ENCODE measurements around the gene TMEM190.

Gene TMEM190

GRCh38 chr19:55386493-55386971, 9.9 kb downstream of the TMEM190 start:
- Histone ChIP-seq H3K36me3 (ENCODE audit: insufficient read depth, low read length) (peaks cover 42% of the 10 kb centered on the region), H3K9me3 (ENCODE audit: insufficient read depth, low read depth, low read length) (no peaks in the 10 kb centered on the region), H3K27me3 (ENCODE audit: insufficient read depth, low read length) (peaks cover 9% of the 10 kb centered on the region; the same call in 1 of the 2 replicates), H3K27ac (ENCODE audit: low read depth, low read length) (peak overlapping the region; percentile 62; the same call in 1 of the 2 replicates), H3K9ac (ENCODE audit: low read depth, low read length) (peak overlapping the region; percentile 91), H3K4me3 (ENCODE audit: low read length) (peak overlapping the region; percentile 83), H3K4me1 (ENCODE audit: insufficient read depth, low read length) (peaks cover 13% of the 10 kb centered on the region; the same call in 1 of the 2 replicates)
- 7% methylated on average over 33 of the region's 33 CpGs for WGBS

GRCh38 chr19:55387736-55388497, 11.3 kb downstream of the TMEM190 start:
- H3K4me1 ChIP-seq (ENCODE audit: insufficient read depth, low read length), result peaks cover 18% of the 10 kb centered on the region
- H3K9ac ChIP-seq (ENCODE audit: low read depth, low read length), result peak overlapping the region; percentile 91
- H3K9me3 ChIP-seq (ENCODE audit: insufficient read depth, low read depth, low read length), result no peaks in the 10 kb centered on the region
- peaks cover 3% of the 10 kb centered on the region; the same call in 1 of the 2 replicates for H3K27me3 ChIP-seq (ENCODE audit: insufficient read depth, low read length)
- H3K27ac ChIP-seq (ENCODE audit: low read depth, low read length), result no peak overlapping the region
- H3K36me3 ChIP-seq (ENCODE audit: insufficient read depth, low read length), result peaks cover 42% of the 10 kb centered on the region
- H3K4me3 ChIP-seq (ENCODE audit: low read length), result peak overlapping the region; percentile 83
- WGBS, result 94% methylated on average over 24 of the region's 24 CpGs

- H3K36me3 ChIP-seq (ENCODE audit: insufficient read depth, low read length), result peaks cover 42% of the 10 kb centered on the region
These were observed 13.0 kb downstream of the TMEM190 start for GRCh38 chr19:55389386-55390317.

GRCh38 chr19:55390461-55390880, 13.8 kb downstream of the TMEM190 start:
- H3K36me3 ChIP-seq (ENCODE audit: insufficient read depth, low read length), result peaks cover 42% of the 10 kb centered on the region
- H3K9ac ChIP-seq (ENCODE audit: low read depth, low read length), result no peak overlapping the region
- no peak overlapping the region for H3K27ac ChIP-seq (ENCODE audit: low read depth, low read length)
- H3K27me3 ChIP-seq (ENCODE audit: insufficient read depth, low read length), result no peaks in the 10 kb centered on the region
- 52% methylated on average over 6 of the region's 7 CpGs for WGBS
- peaks cover 16% of the 10 kb centered on the region for H3K4me1 ChIP-seq (ENCODE audit: insufficient read depth, low read length)
- H3K4me3 ChIP-seq (ENCODE audit: low read length), result no peak overlapping the region
- H3K9me3 ChIP-seq (ENCODE audit: insufficient read depth, low read depth, low read length), result no peaks in the 10 kb centered on the region

More at GRCh38 chr19:55389386-55390317, 13.0 kb downstream of the TMEM190 start:
- Histone ChIP-seq H3K27ac (ENCODE audit: low read depth, low read length) (no peak overlapping the region; the same call in 1 of the 2 replicates), H3K9ac (ENCODE audit: low read depth, low read length) (no peak overlapping the region), H3K4me1 (ENCODE audit: insufficient read depth, low read length) (peaks cover 18% of the 10 kb centered on the region), H3K9me3 (ENCODE audit: insufficient read depth, low read depth, low read length) (no peaks in the 10 kb centered on the region), H3K4me3 (ENCODE audit: low read length) (no peak overlapping the region), H3K27me3 (ENCODE audit: insufficient read depth, low read length) (no peaks in the 10 kb centered on the region)
- 84% methylated on average over 21 of the region's 21 CpGs for WGBS

- Histone ChIP-seq H3K4me3 (ENCODE audit: low read length) (no peak overlapping the region), H3K9me3 (ENCODE audit: insufficient read depth, low read depth, low read length) (no peaks in the 10 kb centered on the region), H3K27me3 (ENCODE audit: insufficient read depth, low read length) (no peaks in the 10 kb centered on the region), H3K4me1 (ENCODE audit: insufficient read depth, low read length) (peaks cover 16% of the 10 kb centered on the region), H3K27ac (ENCODE audit: low read depth, low read length) (no peak overlapping the region), H3K36me3 (ENCODE audit: insufficient read depth, low read length) (peaks cover 42% of the 10 kb centered on the region), H3K9ac (ENCODE audit: low read depth, low read length) (no peak overlapping the region)
- 90% methylated on average over 12 of the region's 12 CpGs for WGBS
These were observed 14.6 kb downstream of the TMEM190 start for GRCh38 chr19:55391191-55391670.

GRCh38 chr19:55391702-55392615, 15.3 kb downstream of the TMEM190 start:
- no peak overlapping the region for H3K4me3 ChIP-seq (ENCODE audit: low read length)
- peak overlapping the region; percentile 92; the same call in 1 of the 2 replicates for H3K27ac ChIP-seq (ENCODE audit: low read depth, low read length)
- no peaks in the 10 kb centered on the region for H3K27me3 ChIP-seq (ENCODE audit: insufficient read depth, low read length)
- peaks cover 35% of the 10 kb centered on the region for H3K36me3 ChIP-seq (ENCODE audit: insufficient read depth, low read length)
- peaks cover 15% of the 10 kb centered on the region for H3K4me1 ChIP-seq (ENCODE audit: insufficient read depth, low read length)
- H3K9me3 ChIP-seq (ENCODE audit: insufficient read depth, low read depth, low read length), result no peaks in the 10 kb centered on the region
- no peak overlapping the region for H3K9ac ChIP-seq (ENCODE audit: low read depth, low read length)
- 35% methylated on average over 18 of the region's 18 CpGs for WGBS

GRCh38 chr19:55392820-55393761, 16.5 kb downstream of the TMEM190 start:
- H3K27me3 ChIP-seq (ENCODE audit: insufficient read depth, low read length), result no peaks in the 10 kb centered on the region
- H3K4me1 ChIP-seq (ENCODE audit: insufficient read depth, low read length), result peaks cover 8% of the 10 kb centered on the region
- H3K36me3 ChIP-seq (ENCODE audit: insufficient read depth, low read length), result peaks cover 24% of the 10 kb centered on the region
- peak overlapping the region; percentile 49; the same call in 1 of the 2 replicates for H3K9ac ChIP-seq (ENCODE audit: low read depth, low read length)
- no peaks in the 10 kb centered on the region for H3K9me3 ChIP-seq (ENCODE audit: insufficient read depth, low read depth, low read length)
- H3K4me3 ChIP-seq (ENCODE audit: low read length), result no peak overlapping the region
- WGBS, result 24% methylated on average over 18 of the region's 18 CpGs
- peak overlapping the region; percentile 92 for H3K27ac ChIP-seq (ENCODE audit: low read depth, low read length)

- Histone ChIP-seq H3K4me1 (ENCODE audit: insufficient read depth, low read length) (peaks cover under 1% of the 10 kb centered on the region; the same call in 1 of the 2 replicates), H3K4me3 (ENCODE audit: low read length) (no peak overlapping the region)
These were observed 21.7 kb downstream of the TMEM190 start for GRCh38 chr19:55398200-55398925.

More at GRCh38 chr19:55398200-55398925, 21.7 kb downstream of the TMEM190 start:
- WGBS, result 91% methylated on average over 12 of the region's 12 CpGs
- no peaks in the 10 kb centered on the region for H3K27me3 ChIP-seq (ENCODE audit: insufficient read depth, low read length)
- no peaks in the 10 kb centered on the region for H3K9me3 ChIP-seq (ENCODE audit: insufficient read depth, low read depth, low read length)
- no peak overlapping the region for H3K9ac ChIP-seq (ENCODE audit: low read depth, low read length)
- H3K36me3 ChIP-seq (ENCODE audit: insufficient read depth, low read length), result peaks cover 26% of the 10 kb centered on the region
- H3K27ac ChIP-seq (ENCODE audit: low read depth, low read length), result no peak overlapping the region

All from HUES64 (cell line).